G401 (cell line): ENCODE results near the gene SRP19. TPM values are rescaled to one million over a fixed set of nuclear protein-coding genes. Genes with fewer than 3 reads are reported as not detected.

Experiments used
- DNase-seq: peaks from one replicate; pipeline ENCODE4 v3.0.0-alpha.2; 2015; ENCODE audit warnings: low spot score
- in situ Hi-C: cut with HindIII; loops from 2 replicates; pipeline ENCODE4 v1.10.0; 2016; ENCODE audit warnings: low sequenced_read_pairs, mixed read lengths
- total RNA-seq: library from RNA; depleted of rRNA; stranded (reverse); fragments of >200 nt; shearing (Covaris generic); gene quantifications from 2 replicates; pipeline ENCODE4 v1.2.3, GENCODE V29; 2014; rRNA removed

Gene SRP19
- total RNA-seq, 1 experiment from 2014 or later, result 78.1 TPM

- in situ Hi-C loops, result no loop called here
Observed at GRCh38 chr5:112915831-112916230, 54.7 kb downstream of the SRP19 start.

GRCh38 chr5:112917453-112917995 lies 56.4 kb downstream of the SRP19 start:
- in situ Hi-C loops, result no loop called here
- no peak for DNase-seq

More at GRCh38 chr5:112915831-112916230, 54.7 kb downstream of the SRP19 start:
- DNase-seq, result no peak

DNA sequence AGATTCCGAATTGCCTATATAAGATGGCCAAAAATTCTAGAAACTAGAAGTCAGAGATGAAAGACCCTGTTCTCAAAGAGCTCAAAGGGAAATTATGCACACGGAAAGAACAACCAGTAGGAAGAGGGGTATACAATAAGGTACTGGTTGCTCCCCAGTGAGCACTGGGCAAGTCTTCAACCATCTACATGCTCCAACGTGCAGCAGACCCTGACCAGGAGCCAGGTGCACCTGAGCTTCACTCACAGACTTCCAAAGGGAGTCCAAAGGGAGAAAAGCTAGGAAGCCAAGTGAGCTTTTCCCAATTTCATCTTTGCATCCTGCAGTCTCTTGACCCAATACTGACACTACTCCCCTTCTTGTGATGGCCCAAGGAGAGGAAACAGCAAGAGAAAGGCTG lies 57.0 kb downstream of the SRP19 start:
- in situ Hi-C loops, result no loop called here

GRCh38 chr5:112918679-112919078 lies 57.6 kb downstream of the SRP19 start:
- DNase-seq, result no peak
- in situ Hi-C loops, result no loop called here

More for the DNA sequence above, 57.0 kb downstream of the SRP19 start:
- DNase-seq, result no peak

Other genes with a start within 250 kb of the SRP19 start
- gene APC, start 123.4 kb upstream of the SRP19 start, total RNA-seq, result 16.9 and 21.6 TPM in 2 replicates
- 17.5 and 18.7 TPM in 2 replicates for gene REEP5, start 60.9 kb downstream of the SRP19 start, total RNA-seq
- gene DCP2, start 115.5 kb downstream of the SRP19 start, total RNA-seq, result 19.1 and 27.7 TPM in 2 replicates